Neural cell (in vitro differentiated cells): ENCODE results near the gene CCL8.

Experiments used
- CTCF ChIP-seq: fragments of 450-650 bp; IDR thresholded peaks from 2 replicates; pipeline ENCODE4 v1.5.1; 2014; ENCODE audit warnings: antibody characterized with exemption, mild to moderate bottlenecking, moderate library complexity; ENCODE audit not compliant: poor library complexity, severe bottlenecking
- EP300 ChIP-seq: fragments of 450-650 bp; conservative IDR thresholded peaks from 2 replicates; pipeline ENCODE4 v1.6.1; 2014; ENCODE audit warnings: antibody characterized with exemption, mild to moderate bottlenecking, moderate library complexity; ENCODE audit not compliant: poor library complexity, severe bottlenecking
- EZH2 ChIP-seq: fragments of 200-600, 300-800 bp; shearing (Covaris generic), sonication (generic); IDR thresholded peaks from 2 replicates; pipeline ENCODE4 v1.6.1; 2014; ENCODE audit warnings: antibody characterized with exemption, low read length, borderline replicate concordance, mild to moderate bottlenecking; ENCODE audit not compliant: insufficient read depth, poor library complexity, severe bottlenecking
- MXI1 ChIP-seq: fragments of 450-650 bp; conservative IDR thresholded peaks from 2 replicates; pipeline ENCODE4 v1.6.1; 2014; ENCODE audit warnings: antibody characterized with exemption, mild to moderate bottlenecking; ENCODE audit not compliant: poor library complexity, severe bottlenecking

GRCh38 chr17:34307110-34307509 lies 12.1 kb upstream of the CCL8 start:
- TF ChIP-seq CTCF = no peak
- TF ChIP-seq EZH2 = no peak
- TF ChIP-seq EP300 = no peak
- no peak for TF ChIP-seq MXI1
